T47D (cell line): ENCODE data around the gene CCR7.
"Not testable (repeated sequence)": the region's sequence is repeated elsewhere in the genome, so short reads cannot be mapped to it uniquely, and the experiment has no call there.

Experiments used
- DNase-seq, 2 experiments: peaks; one replicate each; pipeline versions ENCODE4 v3.0.0 to v3.0.0-alpha.2; 2011 to 2012; ENCODE audit warnings: low read depth in 1 of 2, low spot score in 1 of 2
- JUND ChIP-seq: IDR thresholded peaks from 2 replicates; pipeline ENCODE4 v1.6.1; 2012; ENCODE audit warnings: low read depth
- in situ Hi-C: cut with HindIII; loops from 2 replicates; pipeline ENCODE4 v1.10.0; 2016; ENCODE audit warnings: low sequenced_read_pairs, low pct_unique_long_range_greater_than_20kb

The CCR7 gene

GRCh38 chr17:40604327-40605080 is 39.2 kb upstream of the CCR7 start:
- no peak for TF ChIP-seq JUND
- no peak for DNase-seq
- in situ Hi-C loops, result no loop called here

- TF ChIP-seq JUND, result no peak
- in situ Hi-C loops, result no loop called here
- DNase-seq, result no peak
These were observed 37.5 kb upstream of the CCR7 start for GRCh38 chr17:40602445-40603443.

- in situ Hi-C loops, result no loop called here
- DNase-seq, result peak in 1 of 2 experiments; percentile 50
- TF ChIP-seq JUND, result no peak
These were observed 35.3 kb upstream of the CCR7 start for GRCh38 chr17:40600486-40601046.

GRCh38 chr17:40599468-40599763 is 34.1 kb upstream of the CCR7 start:
- DNase-seq, result no peak
- no peak for TF ChIP-seq JUND

GRCh38 chr17:40598619-40599467 is 33.6 kb upstream of the CCR7 start:
- in situ Hi-C loops, result no loop called here
- no peak for DNase-seq
- TF ChIP-seq JUND, result no peak

More at GRCh38 chr17:40599468-40599763, 34.1 kb upstream of the CCR7 start:
- in situ Hi-C loops, result no loop called here

GRCh38 chr17:40598301-40598618 is 33.0 kb upstream of the CCR7 start:
- TF ChIP-seq JUND, result no peak
- in situ Hi-C loops, result no loop called here
- no peak for DNase-seq

GRCh38 chr17:40597556-40598300 is 32.5 kb upstream of the CCR7 start:
- no peak for TF ChIP-seq JUND
- in situ Hi-C loops, result no loop called here
- DNase-seq, result no peak

- in situ Hi-C loops, result no loop called here
- no peak for DNase-seq
- TF ChIP-seq JUND, result no peak
These were observed 31.9 kb upstream of the CCR7 start for GRCh38 chr17:40597156-40597555.

- no peak for TF ChIP-seq JUND
- in situ Hi-C loops, result no loop called here
- DNase-seq, result peak in 1 of 2 experiments; percentile 77
These were observed 31.1 kb upstream of the CCR7 start for GRCh38 chr17:40596261-40596919.

GRCh38 chr17:40590742-40591141 is 25.5 kb upstream of the CCR7 start:
- in situ Hi-C loops, result no loop called here

GRCh38 chr17:40588552-40588951 is 23.3 kb upstream of the CCR7 start:
- no peak for DNase-seq
- no peak for TF ChIP-seq JUND
- in situ Hi-C loops, result no loop called here

More at GRCh38 chr17:40590742-40591141, 25.5 kb upstream of the CCR7 start:
- no peak for DNase-seq
- TF ChIP-seq JUND, result no peak

- in situ Hi-C loops, DNase-seq: not testable (repeated sequence)
These were observed 21.0 kb upstream of the CCR7 start for GRCh38 chr17:40586264-40586663.
